Activated CD4-positive, alpha-beta memory T cell treated with anti-CD3 and anti-CD28 coated beads for 36 hours (primary cell): ENCODE results near the gene SAP130. TPM values are rescaled to one million over a fixed set of nuclear protein-coding genes. Genes with fewer than 3 reads are reported as not detected.

ENCODE experiments used
- CTCF ChIA-PET: fragments of 350-600 bp; sonication (Branson Sonifier 250); formaldehyde crosslinking; loops from one replicate; lab custom pipeline; 2021; ENCODE audit warnings: antibody characterized with exemption, inconsistent platforms; lab: Charles Lee
- POLR2A ChIA-PET: fragments of 350-600 bp; sonication (Branson Sonifier 250); formaldehyde crosslinking; loops from one replicate; lab custom pipeline; 2021; ENCODE audit warnings: antibody characterized with exemption; lab: Charles Lee
- DNase-seq: peaks from one replicate; pipeline ENCODE4 v3.0.0-alpha.2; 2020
- H3K27ac Mint-ChIP-seq: one replicate; pipeline ENCODE4 v1.8.0; 2021; ENCODE audit warnings: mixed read lengths
- H3K27me3 Mint-ChIP-seq: one replicate; pipeline ENCODE4 v1.8.0; 2021; ENCODE audit warnings: mixed read lengths
- H3K36me3 Mint-ChIP-seq: one replicate; pipeline ENCODE4 v1.8.0; 2021; ENCODE audit warnings: mixed read lengths
- H3K4me1 Mint-ChIP-seq: one replicate; pipeline ENCODE4 v1.8.0; 2021; ENCODE audit warnings: low read depth, mixed read lengths
- H3K4me3 Mint-ChIP-seq: one replicate; pipeline ENCODE4 v1.8.0; 2021; ENCODE audit warnings: mild to moderate bottlenecking, mixed read lengths
- H3K9me3 Mint-ChIP-seq: one replicate; pipeline ENCODE4 v1.8.0; 2021; ENCODE audit warnings: mixed read lengths
- intact Hi-C: fragments of 100-400 bp; cut with micrococcal nuclease; formaldehyde crosslinking; loops from one replicate; pipeline ENCODE4 v1.15.1; 2023
- total RNA-seq, 2 experiments: library from RNA; stranded (reverse); gene quantifications; one replicate each; pipeline ENCODE4 v1.2.3, GENCODE V29; 2021

Gene SAP130
- total RNA-seq, 2 experiments from 2014 or later = 21.8 to 25.7 TPM

- CTCF ChIA-PET = no interaction called here
- H3K27ac Mint-ChIP-seq = no peak overlapping the region
- POLR2A ChIA-PET = no interaction called here
- DNase-seq = no peak
- H3K27me3 Mint-ChIP-seq = peaks cover 11% of the 10 kb centered on the region
- H3K4me1 Mint-ChIP-seq = no peaks in the 10 kb centered on the region
- no peak overlapping the region for H3K4me3 Mint-ChIP-seq
- H3K36me3 Mint-ChIP-seq = no peaks in the 10 kb centered on the region
- intact Hi-C loops = no loop called here
- no peaks in the 10 kb centered on the region for H3K9me3 Mint-ChIP-seq
These were observed 121.5 kb downstream of the SAP130 start for GRCh38 chr2:127906206-127906926.

DNA sequence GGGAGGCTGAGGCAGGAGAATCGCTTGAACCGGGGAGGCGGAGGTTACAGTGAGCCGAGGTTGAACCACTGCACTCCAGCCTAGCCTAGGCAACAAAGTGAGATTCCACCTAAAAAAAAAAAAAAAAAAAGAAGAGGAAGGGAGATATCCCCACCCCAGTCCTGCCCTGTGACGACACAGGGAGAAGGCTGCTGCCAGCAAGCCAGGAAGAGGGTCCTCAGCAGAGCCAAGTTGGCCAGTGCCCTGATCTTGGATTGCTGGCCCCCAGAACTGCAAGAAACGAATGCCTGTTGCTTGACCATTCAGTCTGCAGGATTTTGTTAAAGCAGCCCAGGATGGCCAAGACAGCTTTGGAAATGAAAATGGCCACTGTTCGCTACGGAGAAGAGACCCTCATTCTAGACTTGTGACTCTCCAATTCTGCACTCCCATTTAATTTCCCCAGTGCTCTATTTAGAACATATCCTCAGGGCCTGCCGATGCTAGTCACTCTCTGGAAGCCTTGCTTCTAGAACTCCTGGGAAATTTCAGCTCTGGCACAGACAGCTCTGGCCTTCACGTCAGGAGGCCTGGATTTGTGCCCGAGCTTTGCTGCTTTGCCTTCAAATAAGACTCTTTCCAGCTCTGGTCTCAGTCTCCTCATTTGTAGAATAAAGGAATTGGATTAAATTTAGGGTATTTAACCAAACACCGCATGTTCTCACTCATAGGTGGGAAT lies 126.4 kb downstream of the SAP130 start:
- H3K4me1 Mint-ChIP-seq = no peaks in the 10 kb centered on the region
- DNase-seq = no peak
- ChIA-PET POLR2A (interaction anchor here (0.7 kb wide), 2 partner anchors 12 to 314 kb away, joined by 3 read pairs; no protein-coding TSS in a partner anchor), CTCF (no interaction called here)
- intact Hi-C loops = no loop called here
- H3K36me3 Mint-ChIP-seq = no peaks in the 10 kb centered on the region
- H3K9me3 Mint-ChIP-seq = no peaks in the 10 kb centered on the region
- no peak overlapping the region for H3K4me3 Mint-ChIP-seq
- no peak overlapping the region for H3K27ac Mint-ChIP-seq
- peaks cover 5% of the 10 kb centered on the region for H3K27me3 Mint-ChIP-seq

DNA sequence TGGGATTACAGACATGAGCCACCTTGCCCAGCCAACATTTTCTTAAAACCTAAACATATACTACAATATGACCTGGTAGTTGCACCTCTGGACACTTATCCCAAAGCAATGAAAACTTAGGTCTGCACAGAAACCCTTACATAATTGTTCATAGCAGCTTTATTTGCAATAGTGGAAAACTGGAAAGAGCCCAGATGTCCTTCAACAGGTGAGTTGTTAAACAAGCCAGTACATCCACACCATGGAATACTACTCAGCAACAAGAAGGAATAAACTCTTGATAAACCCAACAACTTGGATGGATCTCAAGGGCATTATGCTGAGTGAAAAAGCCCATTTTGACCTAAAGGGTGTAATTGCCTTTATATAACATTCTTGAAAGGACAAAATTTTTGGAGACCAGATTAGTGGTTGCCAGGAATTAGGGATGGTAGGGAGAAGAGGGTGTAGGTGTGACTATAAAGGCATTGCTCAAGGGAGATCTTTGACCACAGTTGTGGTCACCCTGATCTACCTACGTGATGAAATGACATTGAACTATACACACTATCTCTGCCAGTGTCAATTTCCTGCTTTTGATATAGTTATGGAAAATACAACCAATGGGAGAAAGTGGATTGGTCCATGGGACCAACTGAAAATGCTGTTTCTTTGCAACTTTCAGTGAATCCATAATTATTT lies 130.2 kb downstream of the SAP130 start:
- peaks cover 2% of the 10 kb centered on the region for H3K27me3 Mint-ChIP-seq
- no peaks in the 10 kb centered on the region for H3K9me3 Mint-ChIP-seq
- POLR2A ChIA-PET = no interaction called here
- no peak for DNase-seq
- intact Hi-C loops = no loop called here
- CTCF ChIA-PET = no interaction called here
- no peak overlapping the region for H3K4me3 Mint-ChIP-seq
- no peaks in the 10 kb centered on the region for H3K36me3 Mint-ChIP-seq
- H3K27ac Mint-ChIP-seq = no peak overlapping the region
- no peaks in the 10 kb centered on the region for H3K4me1 Mint-ChIP-seq

DNA sequence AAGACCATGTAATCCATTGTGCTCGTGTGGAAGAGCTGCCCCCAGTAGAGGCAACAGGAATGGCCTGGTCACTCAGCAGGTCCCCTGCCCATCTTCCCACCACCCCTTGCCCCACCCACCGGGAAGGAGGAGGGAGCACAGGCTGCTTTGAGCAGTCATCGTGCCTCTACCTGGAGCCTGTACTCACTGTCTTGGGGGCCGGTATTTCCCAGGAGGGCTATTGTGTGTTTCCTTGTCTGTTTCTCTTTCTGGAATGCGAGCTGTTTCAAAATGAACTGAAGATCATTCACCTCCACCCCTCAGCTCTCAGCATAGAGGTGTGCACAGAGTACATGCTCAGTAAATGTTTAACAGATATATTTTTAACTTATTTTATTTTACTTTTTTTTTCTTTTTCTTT lies 134.4 kb downstream of the SAP130 start:
- H3K36me3 Mint-ChIP-seq = no peaks in the 10 kb centered on the region

DNA sequence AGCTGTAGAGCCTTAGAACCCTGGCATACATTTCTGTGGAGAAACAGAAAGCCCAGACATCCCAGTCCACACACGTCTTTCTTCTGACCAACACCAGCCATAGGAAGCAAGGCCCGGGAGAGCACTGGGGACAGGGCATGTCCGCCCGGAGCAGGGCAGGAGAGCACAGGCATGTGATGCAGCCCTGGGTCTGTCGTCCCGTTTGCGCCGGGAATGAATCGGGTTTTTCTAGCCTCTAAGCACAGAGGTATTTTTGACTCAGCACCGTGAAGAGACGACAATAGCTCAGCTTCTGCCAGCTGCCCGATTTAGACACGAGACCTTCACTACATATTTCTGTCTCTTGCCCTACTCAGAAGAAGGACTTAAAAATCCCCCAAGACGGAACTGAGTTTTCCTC lies 134.8 kb downstream of the SAP130 start:
- Mint-ChIP-seq H3K9me3 (no peaks in the 10 kb centered on the region), H3K36me3 (no peaks in the 10 kb centered on the region), H3K27ac (no peak overlapping the region), H3K27me3 (peaks cover 2% of the 10 kb centered on the region), H3K4me3 (no peak overlapping the region), H3K4me1 (no peaks in the 10 kb centered on the region)
- DNase-seq = no peak
- POLR2A ChIA-PET = no interaction called here
- intact Hi-C loops = no loop called here
- CTCF ChIA-PET = no interaction called here

More for the DNA sequence above, 134.4 kb downstream of the SAP130 start:
- no peak for DNase-seq
- H3K4me1 Mint-ChIP-seq = no peaks in the 10 kb centered on the region
- intact Hi-C loops = no loop called here
- H3K27ac Mint-ChIP-seq = no peak overlapping the region
- CTCF ChIA-PET = no interaction called here
- H3K9me3 Mint-ChIP-seq = no peaks in the 10 kb centered on the region
- peaks cover 2% of the 10 kb centered on the region for H3K27me3 Mint-ChIP-seq
- POLR2A ChIA-PET = no interaction called here
- H3K4me3 Mint-ChIP-seq = no peak overlapping the region

GRCh38 chr2:127891811-127892210 lies 136.0 kb downstream of the SAP130 start:
- CTCF ChIA-PET = no interaction called here
- H3K9me3 Mint-ChIP-seq = no peaks in the 10 kb centered on the region
- H3K4me1 Mint-ChIP-seq = peaks cover 6% of the 10 kb centered on the region
- DNase-seq = no peak
- no peaks in the 10 kb centered on the region for H3K36me3 Mint-ChIP-seq
- intact Hi-C loops = no loop called here
- no peak overlapping the region for H3K4me3 Mint-ChIP-seq
- no peak overlapping the region for H3K27ac Mint-ChIP-seq
- H3K27me3 Mint-ChIP-seq = peaks cover 2% of the 10 kb centered on the region
- POLR2A ChIA-PET = no interaction called here

Other genes with a start within 250 kb of the SAP130 start
- 10 to 100 TPM; 62.9 to 64.7 TPM for gene WDR33, start 216.9 kb downstream of the SAP130 start, total RNA-seq
- 10 to 100 TPM; 56.1 to 57.1 TPM for gene POLR2D, start 169.9 kb downstream of the SAP130 start, total RNA-seq
- gene AMMECR1L, start 142.1 kb downstream of the SAP130 start, total RNA-seq = 10 to 100 TPM; 14.3 to 15.0 TPM
- 10 to 100 TPM; 50.8 to 53.2 TPM for gene UGGT1, start 63.1 kb upstream of the SAP130 start, total RNA-seq